Hematopoietic multipotent progenitor cell treated with erythropoietin and hydrocortisone succinate and interleukin-3 and kit ligand, for 6 days (in vitro differentiated cells): ENCODE measurements around the gene LRRC19.

Experiments
- DNase-seq: peaks from one replicate; pipeline ENCODE4 v3.0.0-alpha.2; 2015

Gene LRRC19

DNA sequence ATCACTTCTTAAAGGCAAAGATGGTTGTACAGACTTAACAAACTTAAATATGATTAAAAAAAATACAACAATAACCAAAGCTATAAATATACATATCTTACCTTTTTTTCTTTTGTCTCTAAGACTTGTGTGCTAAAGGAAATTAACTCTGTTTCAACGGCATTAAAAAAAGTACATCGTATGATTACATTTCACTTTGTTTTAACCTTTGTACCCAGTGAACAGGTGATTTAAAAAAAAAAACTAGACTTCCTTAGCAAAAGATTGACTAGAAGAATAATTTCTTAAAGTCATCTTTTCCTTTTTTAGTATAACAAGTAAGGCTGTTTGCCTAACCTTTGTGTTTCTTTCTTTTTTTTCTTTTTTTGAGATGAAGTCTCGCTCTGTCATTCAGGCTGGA is at the start of gene LRRC19:
Gene LRRC19 (minus strand): TSS at position 182 of the 400 bp plus-strand sequence. CDS start 5,978 bp downstream, outside the sequence.
- DNase-seq: no peak

DNA sequence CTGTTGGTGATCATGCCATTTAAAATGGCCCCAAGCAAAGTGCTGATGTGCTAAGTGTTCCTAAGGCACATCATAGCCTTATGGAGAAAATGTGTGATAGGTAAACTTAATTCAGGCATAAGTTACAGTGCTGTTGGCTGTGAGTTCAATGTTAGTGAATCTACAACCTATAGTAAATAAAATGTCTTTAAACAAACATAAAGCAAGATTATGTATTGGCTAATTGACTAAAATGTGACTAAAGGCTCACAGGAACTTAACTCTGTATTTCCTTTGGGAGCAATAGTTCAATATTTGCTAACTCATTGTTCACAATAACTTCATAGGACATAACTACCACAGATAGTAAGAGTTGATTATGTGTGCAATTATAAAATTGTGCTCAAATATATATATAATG is 49.4 kb upstream of the LRRC19 start:
- no peak for DNase-seq

GRCh38 chr9:27054125-27054524 is 48.7 kb upstream of the LRRC19 start:
- no peak for DNase-seq

DNA sequence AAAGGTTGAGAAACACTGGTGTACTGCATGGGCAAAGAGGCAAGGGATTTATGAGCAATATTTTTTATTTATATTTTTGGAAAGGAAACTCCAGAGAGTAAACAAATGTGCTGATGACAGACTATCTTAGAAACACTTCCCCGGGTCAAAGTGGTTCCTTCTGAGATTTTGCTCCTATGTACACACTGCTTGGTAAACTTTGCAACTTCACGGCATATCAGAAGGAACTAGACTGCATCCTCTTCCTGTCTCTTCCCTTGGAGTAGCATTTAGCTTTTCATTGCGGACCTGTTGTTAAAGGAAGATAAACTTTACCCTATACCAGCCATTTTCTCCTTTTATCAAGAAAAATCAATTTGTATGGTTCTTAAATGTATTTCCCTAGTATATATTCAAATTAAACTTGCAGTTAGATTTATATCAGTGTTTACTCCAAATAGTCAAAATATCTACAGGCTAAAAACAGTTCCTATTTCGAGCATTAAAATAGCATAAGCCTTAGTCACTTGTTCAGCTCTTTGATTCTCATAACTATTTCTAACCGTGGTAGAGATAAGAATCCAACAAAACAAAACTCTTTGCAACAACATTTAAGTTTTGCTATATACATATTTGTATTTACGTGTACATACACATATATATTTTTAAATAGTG is 48.0 kb upstream of the LRRC19 start:
- DNase-seq: peak; percentile 43

DNA sequence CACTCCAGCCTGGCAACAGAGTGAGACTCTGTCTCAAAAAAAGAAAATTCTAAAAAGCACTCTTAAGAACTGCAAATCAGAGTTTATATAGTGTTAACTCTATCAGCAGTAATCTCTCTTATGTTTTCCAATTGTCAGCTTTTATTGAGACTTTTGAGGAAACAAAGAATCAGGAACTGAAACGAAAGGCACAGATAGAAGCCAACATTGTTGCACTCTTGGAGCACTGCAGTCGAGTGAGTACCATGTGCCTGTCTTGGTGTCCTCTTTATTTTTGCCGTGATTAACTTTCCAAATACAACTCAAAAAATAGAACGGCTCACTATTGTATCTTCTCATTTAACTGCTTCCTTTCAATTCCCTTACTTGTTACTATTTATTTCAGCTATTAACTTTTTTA is 41.7 kb upstream of the LRRC19 start:
- DNase-seq: no peak

GRCh38 chr9:27043176-27043575 is 37.7 kb upstream of the LRRC19 start:
- DNase-seq: no peak

DNA sequence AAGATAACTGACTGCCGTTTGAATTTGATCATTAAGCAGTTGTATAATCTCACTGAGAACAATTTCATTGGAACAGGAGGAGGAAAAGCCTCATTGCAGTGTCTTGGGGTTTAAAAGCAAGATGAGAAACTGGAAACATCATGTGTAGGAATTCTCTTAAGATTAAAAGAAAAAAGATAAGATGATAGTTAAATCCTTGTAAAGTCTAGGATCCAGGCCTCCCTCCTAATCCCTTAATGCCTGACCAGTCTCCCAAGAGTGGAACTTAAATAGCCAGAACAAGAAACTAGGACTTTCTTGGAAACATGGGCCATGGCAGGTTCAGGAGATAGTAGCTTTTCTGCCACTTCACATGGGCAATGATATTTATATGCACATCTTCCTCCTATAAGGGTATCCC is 37.0 kb upstream of the LRRC19 start:
- no peak for DNase-seq

- DNase-seq: no peak
Measured at GRCh38 chr9:27041746-27042145, 36.3 kb upstream of the LRRC19 start.

GRCh38 chr9:27037499-27037898 is 32.0 kb upstream of the LRRC19 start:
- DNase-seq: no peak

- peak; percentile 77 for DNase-seq
Measured at GRCh38 chr9:27033815-27034403, 28.4 kb upstream of the LRRC19 start.

DNA sequence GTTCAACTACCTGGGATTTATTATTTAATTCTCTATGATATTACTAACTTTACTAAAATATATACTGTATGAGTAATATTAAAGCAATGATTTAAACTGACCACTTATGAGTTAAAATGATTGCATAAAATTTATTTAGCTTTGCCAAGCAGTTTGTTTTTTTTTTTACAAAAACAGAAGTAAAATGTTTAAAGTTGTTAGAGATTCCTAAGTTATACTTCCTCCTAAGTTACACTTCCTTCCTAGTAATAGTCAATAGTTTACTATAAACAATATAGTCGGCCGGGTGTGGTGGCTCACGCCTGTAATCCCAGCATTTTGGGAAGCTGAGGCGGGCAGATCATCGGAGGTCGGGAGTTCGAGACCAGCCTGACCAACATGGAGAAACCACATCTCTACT is 23.7 kb upstream of the LRRC19 start:
- no peak for DNase-seq

DNA sequence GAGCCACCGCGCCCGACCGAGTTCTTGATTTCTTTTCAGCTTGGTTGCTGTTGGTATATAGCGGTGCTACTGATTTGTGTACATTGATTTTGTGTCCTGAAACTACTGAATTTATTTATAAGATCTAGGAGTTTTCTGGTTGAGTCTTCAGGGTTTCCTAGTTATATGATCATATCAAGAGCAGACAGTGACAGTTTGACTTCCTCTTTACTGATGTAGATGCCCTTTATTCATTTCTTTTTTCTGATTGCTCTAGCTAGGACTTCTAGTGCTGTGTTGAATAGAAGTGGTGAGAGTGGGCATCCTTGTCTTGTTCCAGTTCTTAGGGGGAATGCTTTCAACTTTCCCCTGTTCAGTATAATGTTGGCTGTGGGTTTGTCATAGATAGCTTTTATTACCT is 17.4 kb upstream of the LRRC19 start:
- peak; percentile 6 for DNase-seq

GRCh38 chr9:27019589-27019988 is 14.1 kb upstream of the LRRC19 start:
- DNase-seq: peak; percentile 14

DNA sequence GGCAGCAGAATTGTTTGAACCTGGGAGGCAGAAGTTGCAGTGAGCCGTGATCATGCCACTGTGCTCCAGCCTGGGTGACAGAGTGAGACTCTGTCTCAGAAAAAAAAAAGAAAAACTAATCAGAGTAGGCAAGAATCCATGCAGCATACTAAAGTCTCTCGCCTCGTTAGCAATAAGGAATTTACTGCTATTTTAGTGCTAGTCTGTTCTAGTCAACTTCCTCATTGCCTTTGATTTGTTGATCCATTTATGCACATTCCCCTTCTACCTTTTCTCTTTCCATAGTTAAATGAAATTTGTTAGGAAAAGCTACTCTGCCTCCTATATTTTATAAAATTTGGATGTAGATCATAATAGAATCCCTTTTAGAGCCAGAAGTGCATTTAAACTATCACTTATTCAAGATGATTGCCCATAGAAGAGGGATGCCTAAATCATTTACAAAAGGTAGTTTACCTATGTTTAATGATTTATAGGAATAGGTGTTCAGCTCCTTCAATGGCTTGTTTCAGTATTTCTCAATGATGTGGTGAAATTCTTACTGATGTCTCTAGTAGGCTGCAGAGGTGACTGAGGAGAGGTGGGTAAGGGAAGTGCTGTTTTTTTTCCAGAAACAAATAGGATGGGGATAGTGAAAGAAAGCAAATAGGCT is 1.9 kb downstream of the LRRC19 start:
- no peak for DNase-seq

DNA sequence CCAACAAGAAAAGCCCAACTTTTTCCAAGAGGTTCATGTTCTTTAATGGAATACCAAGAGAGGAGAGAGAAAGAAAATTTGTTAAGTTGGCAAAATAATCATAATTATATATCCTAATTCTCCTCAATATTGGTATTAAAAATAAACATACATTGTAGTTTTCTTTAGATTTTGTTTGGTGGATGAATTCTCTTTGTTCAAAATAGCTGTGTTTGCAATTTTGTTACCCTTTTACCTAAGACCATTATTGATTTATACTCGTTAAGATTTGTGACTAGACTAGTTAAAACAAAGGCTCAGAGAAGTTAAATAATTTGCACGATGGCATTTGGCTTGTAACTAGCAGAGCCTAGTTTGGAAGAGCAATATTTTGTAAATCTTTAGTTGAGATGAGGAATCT is 9.7 kb downstream of the LRRC19 start:
- no peak for DNase-seq

DNA sequence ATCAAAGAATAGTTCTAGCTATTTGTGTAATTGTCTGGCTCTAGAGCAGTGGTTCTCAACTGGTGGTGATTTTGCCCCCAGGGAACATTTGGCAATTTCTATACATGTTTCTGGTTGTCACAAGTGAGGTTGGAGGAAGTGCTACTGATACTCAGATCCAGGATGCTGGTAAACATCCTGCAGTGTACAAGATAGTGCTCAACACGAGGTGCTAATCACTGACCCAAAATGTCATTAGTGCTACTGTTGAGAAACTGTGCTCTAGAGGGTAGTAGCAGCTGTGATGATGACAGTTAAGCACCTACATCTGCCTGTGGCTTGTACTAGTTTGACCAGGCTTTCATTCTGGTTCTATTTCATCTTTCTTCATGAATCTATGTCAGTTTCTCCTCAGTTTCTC is 22.1 kb downstream of the LRRC19 start:
- DNase-seq: no peak

GRCh38 chr9:26975728-26976707 is 29.5 kb downstream of the LRRC19 start:
- peak; percentile 75 for DNase-seq

- no peak for DNase-seq
Measured at GRCh38 chr9:26974927-26975326, 30.5 kb downstream of the LRRC19 start.

DNA sequence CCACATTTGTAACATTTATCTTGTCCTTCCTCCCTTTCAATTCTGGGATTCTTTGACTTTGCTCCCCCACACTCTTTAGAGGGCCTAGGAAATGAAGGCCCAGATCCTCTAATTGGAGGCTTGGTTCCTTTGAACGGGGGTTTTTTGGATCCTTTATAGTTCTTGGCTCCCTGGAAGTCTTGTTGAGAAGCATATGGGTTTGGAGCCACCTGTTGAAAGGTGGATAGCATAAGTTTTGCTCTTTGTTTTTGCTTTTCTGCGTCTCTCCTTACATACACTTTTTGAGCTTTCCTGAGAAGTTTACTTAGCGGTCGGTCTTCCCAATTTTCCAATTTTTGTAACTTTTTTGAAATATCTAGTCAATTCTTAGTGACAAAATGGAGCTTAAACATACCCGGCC is 31.5 kb downstream of the LRRC19 start:
- DNase-seq: no peak

- DNase-seq: no peak
Measured at GRCh38 chr9:26971721-26972120, 33.8 kb downstream of the LRRC19 start.

DNA sequence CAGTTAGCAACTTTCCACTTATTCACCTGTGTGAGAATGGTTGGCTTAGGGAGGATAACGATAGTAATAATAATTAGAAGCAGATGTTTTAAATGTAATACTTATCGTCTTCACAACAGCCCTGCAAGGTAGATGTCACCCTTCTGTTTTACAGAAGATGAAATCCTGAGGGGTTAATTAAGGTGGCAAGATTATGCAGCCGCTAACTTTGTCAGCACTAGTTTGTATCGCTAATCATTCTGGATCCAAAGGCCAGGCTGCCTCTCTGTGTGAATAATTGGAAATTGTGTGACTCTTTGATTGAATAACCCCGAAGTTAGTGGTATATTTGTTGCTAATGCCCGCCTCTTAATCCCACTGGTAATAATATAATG is 48.6 kb downstream of the LRRC19 start:
- DNase-seq: peak; percentile 60

GRCh38 chr9:26955921-26956859 is 49.3 kb downstream of the LRRC19 start, which contains the start of gene IFT74:
Gene IFT74, plus strand, starts transcription at chr9:26956412. Its CDS starts 5,556 bp downstream, at chr9:26961968.
- peak; percentile 99 for DNase-seq
